Body of pancreas (tissue), 4 donors: ENCODE data around the gene SYNPR. TPM values are rescaled to one million over a fixed set of nuclear protein-coding genes. Genes with fewer than 3 reads are reported as not detected.
A peak's percentile ranks its signal among the peaks of the same experiment; 100 is the strongest.

ENCODE experiments used
- ATAC-seq: fragments of 150-250 bp; one replicate; pipeline ENCODE4 v1.9.1; 2016
- DNase-seq, 4 donors: peaks; one replicate each; pipeline ENCODE4 v3.0.0-alpha.2; 2019
- H3K27ac ChIP-seq, 4 donors: fragments of 200-600 bp; sonication (generic); 1 replicate in 3 of 4; 2 replicates in 1 of 4; pipeline versions ENCODE4 v1.5.1 to v1.6.1; 2016 to 2019; ENCODE audit warnings: mild to moderate bottlenecking in 1 of 4, mixed read lengths in 1 of 4, moderate library complexity in 1 of 4
- H3K27me3 ChIP-seq, 2 donors: fragments of 200-600 bp; sonication (generic); one replicate each; pipeline ENCODE4 v1.6.0; 2016; ENCODE audit warnings: mild to moderate bottlenecking in 1 of 2
- H3K36me3 ChIP-seq, 2 donors: fragments of 200-600 bp; sonication (generic); replicated peaks in 1 of 2; 2 replicates each; pipeline ENCODE4 v1.5.1; 2016; ENCODE audit warnings: low read depth in 2 of 2; ENCODE audit not compliant: insufficient read depth in 1 of 2
- H3K4me1 ChIP-seq: fragments of 200-600 bp; sonication (generic); one replicate; pipeline ENCODE4 v1.6.0; 2016
- H3K4me3 ChIP-seq, 2 donors: fragments of 200-600 bp; sonication (generic); 1 replicate in 1 of 2; 2 replicates in 1 of 2; pipeline ENCODE4 v1.5.1; 2016 to 2019
- H3K9me3 ChIP-seq, 3 donors: fragments of 200-600 bp; sonication (generic); 1 replicate in 2 of 3; 2 replicates in 1 of 3; pipeline ENCODE4 v1.5.1; 2016
- POLR2A ChIP-seq, 3 donors: fragments of 450-650 bp; IDR thresholded peaks; one replicate each; pipeline ENCODE4 v1.6.1; 2016; ENCODE audit warnings: antibody characterized with exemption in 3 of 3, mild to moderate bottlenecking in 2 of 3
- WGBS, 2 donors: methylation state at CpG; one replicate each; pipeline ENCODE4 v1.1.5; 2017; 5-methylcytosine and 5-hydroxymethylcytosine counted together
- intact Hi-C: fragments of 100-400 bp; cut with DNase I; formaldehyde crosslinking; loops from one replicate; pipeline ENCODE4 v1.15.1; 2023
- total RNA-seq, 2 donors: library from RNA; depleted of rRNA; stranded (reverse); fragments of >200 nt; gene quantifications; one replicate each; pipeline ENCODE4 v1.1.0, GENCODE V29; 2016
- TF ChIP-seq, protein P1 (sequence below), 7 experiments: fragments of 450-650 bp in 4 of 7; fragments of 200-600 bp in 3 of 7; sonication (generic) in 3 of 7; IDR thresholded peaks; one replicate each; pipeline ENCODE4 v1.5.1; 2016 to 2019; ENCODE audit warnings: antibody characterized with exemption in 7 of 7

SYNPR gene
- total RNA-seq, 2 donors from 2014 or later: 0.52 TPM; not detected in 1

DNA sequence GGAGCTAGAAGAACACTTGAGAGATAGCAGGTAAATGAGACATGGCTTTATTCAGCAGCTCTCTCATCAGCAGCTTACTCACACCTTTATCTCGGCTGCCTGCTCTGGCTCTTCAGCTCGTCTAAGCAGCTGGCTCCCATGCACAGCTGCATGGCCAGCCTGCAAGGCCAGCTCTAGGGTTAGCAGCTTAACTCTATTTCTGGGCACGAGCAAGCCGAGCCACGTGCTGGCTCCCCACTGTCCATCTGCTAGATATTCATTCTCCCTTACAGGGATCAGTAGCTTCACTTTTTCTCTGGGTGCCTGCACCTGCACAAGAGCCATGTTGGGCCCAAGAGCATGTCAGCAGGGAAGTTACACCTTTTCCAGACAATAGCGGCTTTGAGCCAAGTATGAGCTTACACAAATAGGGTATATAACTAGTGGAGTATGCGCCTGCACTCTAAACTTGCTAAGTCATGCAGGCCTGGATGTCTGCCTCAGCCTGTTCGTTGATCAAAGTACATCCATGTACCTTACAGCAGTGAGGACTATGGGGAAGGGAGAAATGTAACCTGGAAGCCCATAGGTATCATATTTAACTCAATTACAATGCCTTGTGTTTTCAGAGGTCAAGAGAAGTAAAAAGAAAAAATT lies 199.5 kb downstream of the SYNPR start:
- H3K27me3 ChIP-seq: no peaks in the 10 kb centered on the region
- DNase-seq (no peak), ATAC-seq (no peak)
- 85 to 91% methylated on average over 8 of the region's 8 CpGs for WGBS, 2 donors
- no peak overlapping the region for H3K27ac ChIP-seq
- no peaks in the 10 kb centered on the region for H3K9me3 ChIP-seq
- H3K4me1 ChIP-seq: no peaks in the 10 kb centered on the region
- H3K4me3 ChIP-seq: no peak overlapping the region
- no peak for TF ChIP-seq POLR2A (IDR thresholded peaks at IDR 0.05)
- TF ChIP-seq, protein P1, sequence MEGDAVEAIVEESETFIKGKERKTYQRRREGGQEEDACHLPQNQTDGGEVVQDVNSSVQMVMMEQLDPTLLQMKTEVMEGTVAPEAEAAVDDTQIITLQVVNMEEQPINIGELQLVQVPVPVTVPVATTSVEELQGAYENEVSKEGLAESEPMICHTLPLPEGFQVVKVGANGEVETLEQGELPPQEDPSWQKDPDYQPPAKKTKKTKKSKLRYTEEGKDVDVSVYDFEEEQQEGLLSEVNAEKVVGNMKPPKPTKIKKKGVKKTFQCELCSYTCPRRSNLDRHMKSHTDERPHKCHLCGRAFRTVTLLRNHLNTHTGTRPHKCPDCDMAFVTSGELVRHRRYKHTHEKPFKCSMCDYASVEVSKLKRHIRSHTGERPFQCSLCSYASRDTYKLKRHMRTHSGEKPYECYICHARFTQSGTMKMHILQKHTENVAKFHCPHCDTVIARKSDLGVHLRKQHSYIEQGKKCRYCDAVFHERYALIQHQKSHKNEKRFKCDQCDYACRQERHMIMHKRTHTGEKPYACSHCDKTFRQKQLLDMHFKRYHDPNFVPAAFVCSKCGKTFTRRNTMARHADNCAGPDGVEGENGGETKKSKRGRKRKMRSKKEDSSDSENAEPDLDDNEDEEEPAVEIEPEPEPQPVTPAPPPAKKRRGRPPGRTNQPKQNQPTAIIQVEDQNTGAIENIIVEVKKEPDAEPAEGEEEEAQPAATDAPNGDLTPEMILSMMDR (IDR thresholded peaks at IDR 0.05): no peak
- H3K36me3 ChIP-seq: no peaks in the 10 kb centered on the region
- intact Hi-C loops: no loop called here

- no peaks in the 10 kb centered on the region for H3K9me3 ChIP-seq
- no peaks in the 10 kb centered on the region for H3K27me3 ChIP-seq
- H3K36me3 ChIP-seq: no peaks in the 10 kb centered on the region
- TF ChIP-seq, protein P1 (IDR thresholded peaks at IDR 0.05): no peak
- no peak for TF ChIP-seq POLR2A (IDR thresholded peaks at IDR 0.05)
- DNase-seq (peak in 1 of 4 donors; percentile 10), ATAC-seq (peak; percentile 47)
- intact Hi-C loops: no loop called here
- no peak overlapping the region for H3K4me3 ChIP-seq
- 47 to 55% methylated on average over 6 of the region's 6 CpGs for WGBS, 2 donors
- H3K4me1 ChIP-seq: no peaks in the 10 kb centered on the region
- H3K27ac ChIP-seq: no peak overlapping the region
These were observed 201.0 kb downstream of the SYNPR start for GRCh38 chr3:63478990-63479660.

DNA sequence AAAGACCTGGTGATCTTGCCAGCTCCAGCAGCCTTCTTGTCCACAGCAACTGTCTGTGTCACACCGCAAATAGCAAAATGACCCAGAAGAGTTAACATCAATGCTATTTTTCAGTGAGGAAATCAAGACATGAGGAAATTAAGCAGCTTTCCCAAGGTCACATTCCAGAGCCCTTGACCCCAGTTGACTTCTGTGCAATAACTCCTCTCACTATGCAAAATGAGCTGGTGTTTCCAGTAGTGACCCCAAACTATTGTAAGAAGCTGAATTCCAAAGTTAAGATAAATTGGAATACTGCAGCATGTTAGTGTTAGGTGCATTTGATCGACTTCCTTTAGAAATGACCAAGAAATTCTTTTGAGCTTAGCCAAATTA lies 201.5 kb downstream of the SYNPR start:
- ATAC-seq (peak; percentile 33), DNase-seq (no peak)
- WGBS, 2 donors: 35 to 43% methylated on average over 2 of the region's 2 CpGs

DNA sequence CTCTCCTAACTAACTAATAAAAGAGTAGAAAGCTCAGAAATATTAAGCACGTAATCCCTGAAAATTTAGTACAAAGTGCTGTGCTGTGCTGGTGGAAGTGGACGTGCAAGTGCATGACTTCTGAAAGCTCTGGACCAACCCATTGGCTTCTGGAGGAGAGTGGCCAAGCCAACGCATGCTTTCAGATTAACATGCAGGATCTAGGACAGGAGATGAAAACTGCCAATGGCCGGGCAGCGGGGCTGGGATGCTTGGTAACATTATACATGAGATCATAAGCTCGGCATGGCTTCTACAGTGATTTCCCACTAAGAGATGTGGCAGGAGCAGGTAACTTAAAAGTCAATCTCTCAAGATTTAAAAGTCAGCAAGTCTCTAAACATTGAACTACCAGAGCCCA lies 203.5 kb downstream of the SYNPR start:
- H3K9me3 ChIP-seq: no peaks in the 10 kb centered on the region
- no peak overlapping the region for H3K27ac ChIP-seq
- ATAC-seq: no peak
- no peaks in the 10 kb centered on the region for H3K4me1 ChIP-seq
- H3K4me3 ChIP-seq: no peak overlapping the region
- intact Hi-C loops: no loop called here
- 78 to 79% methylated on average over 6 of the region's 6 CpGs for WGBS, 2 donors
- TF ChIP-seq, protein P1 (IDR thresholded peaks at IDR 0.05): no peak
- TF ChIP-seq POLR2A (IDR thresholded peaks at IDR 0.05): no peak
- no peak for DNase-seq
- H3K27me3 ChIP-seq: no peaks in the 10 kb centered on the region
- no peaks in the 10 kb centered on the region for H3K36me3 ChIP-seq

More for the DNA sequence above, 201.5 kb downstream of the SYNPR start:
- Histone ChIP-seq H3K36me3 (no peaks in the 10 kb centered on the region), H3K27me3 (no peaks in the 10 kb centered on the region), H3K27ac (no peak overlapping the region), H3K4me1 (no peaks in the 10 kb centered on the region), H3K4me3 (no peak overlapping the region), H3K9me3 (no peaks in the 10 kb centered on the region)
- intact Hi-C loops: no loop called here
- TF ChIP-seq POLR2A (IDR thresholded peaks at IDR 0.05): no peak
- TF ChIP-seq, protein P1 (IDR thresholded peaks at IDR 0.05): no peak

GRCh38 chr3:63482341-63482740 lies 204.2 kb downstream of the SYNPR start:
- TF ChIP-seq, protein P1 (IDR thresholded peaks at IDR 0.05): no peak
- TF ChIP-seq POLR2A (IDR thresholded peaks at IDR 0.05): no peak
- ATAC-seq: no peak

More at GRCh38 chr3:63482341-63482740, 204.2 kb downstream of the SYNPR start:
- intact Hi-C loops: no loop called here
- H3K4me3 ChIP-seq: no peak overlapping the region
- H3K9me3 ChIP-seq: no peaks in the 10 kb centered on the region
- H3K27ac ChIP-seq: no peak overlapping the region
- 47 to 79% methylated on average over 2 of the region's 2 CpGs for WGBS, 2 donors
- no peaks in the 10 kb centered on the region for H3K4me1 ChIP-seq
- no peak for DNase-seq
- H3K36me3 ChIP-seq: no peaks in the 10 kb centered on the region
- H3K27me3 ChIP-seq: no peaks in the 10 kb centered on the region
